ENCODE results near the gene SFT2D3.

SFT2D3 gene

GRCh38 chr2:127655209-127656073 lies 45.9 kb upstream of the SFT2D3 start:
- DNase-seq (ENCODE audit: extremely low read depth, low read depth): no peak
- TF ChIP-seq CTCF (IDR thresholded peaks at IDR 0.05; ENCODE audit: low read depth, low read length): no peak

- no peak for DNase-seq (ENCODE audit: extremely low read depth, low read depth)
- no peak for TF ChIP-seq CTCF (IDR thresholded peaks at IDR 0.05; ENCODE audit: low read depth, low read length)
Measured at GRCh38 chr2:127656569-127657231, 44.6 kb upstream of the SFT2D3 start.

GRCh38 chr2:127657232-127657595 lies 44.1 kb upstream of the SFT2D3 start:
- no peak for DNase-seq (ENCODE audit: extremely low read depth, low read depth)
- no peak for TF ChIP-seq CTCF (IDR thresholded peaks at IDR 0.05; ENCODE audit: low read depth, low read length)

GRCh38 chr2:127658146-127658545 lies 43.2 kb upstream of the SFT2D3 start:
- no peak for TF ChIP-seq CTCF (IDR thresholded peaks at IDR 0.05; ENCODE audit: low read depth, low read length)
- no peak for DNase-seq (ENCODE audit: extremely low read depth, low read depth)

- no peak for TF ChIP-seq CTCF (IDR thresholded peaks at IDR 0.05; ENCODE audit: low read depth, low read length)
- no peak for DNase-seq (ENCODE audit: extremely low read depth, low read depth)
Measured at GRCh38 chr2:127658641-127659407, 42.5 kb upstream of the SFT2D3 start.

GRCh38 chr2:127659408-127660290 lies 41.6 kb upstream of the SFT2D3 start:
- TF ChIP-seq CTCF (IDR thresholded peaks at IDR 0.05; ENCODE audit: low read depth, low read length): no peak
- DNase-seq (ENCODE audit: extremely low read depth, low read depth): no peak
